ENCODE measurements around the gene MTTP.

Gene MTTP

GRCh38 chr4:99593781-99594641 lies 19.4 kb downstream of the MTTP start:
- DNase-seq = no peak

- DNase-seq = no peak
Observed at GRCh38 chr4:99594818-99595217, 20.2 kb downstream of the MTTP start.

GRCh38 chr4:99606716-99607115 lies 32.1 kb downstream of the MTTP start:
- DNase-seq = no peak

GRCh38 chr4:99608417-99608816 lies 33.8 kb downstream of the MTTP start:
- DNase-seq = no peak

GRCh38 chr4:99610605-99611175 lies 36.1 kb downstream of the MTTP start:
- no peak for DNase-seq

- DNase-seq = no peak
Observed at GRCh38 chr4:99612281-99612680, 37.7 kb downstream of the MTTP start.

- no peak for DNase-seq
Observed at GRCh38 chr4:99612704-99613103, 38.1 kb downstream of the MTTP start.

- no peak for DNase-seq
Observed at GRCh38 chr4:99614491-99614890, 39.9 kb downstream of the MTTP start.

- no peak for DNase-seq
Observed at GRCh38 chr4:99615170-99615820, 40.7 kb downstream of the MTTP start.

GRCh38 chr4:99617374-99617773 lies 42.8 kb downstream of the MTTP start:
- no peak for DNase-seq

GRCh38 chr4:99622341-99622740 lies 47.7 kb downstream of the MTTP start:
- DNase-seq = no peak

- no peak for DNase-seq
Observed at GRCh38 chr4:99624141-99624719, 49.6 kb downstream of the MTTP start.

GRCh38 chr4:99625369-99625768 lies 50.7 kb downstream of the MTTP start:
- no peak for DNase-seq

- no peak for DNase-seq
Observed at GRCh38 chr4:99628040-99628439, 53.4 kb downstream of the MTTP start.

- no peak for DNase-seq
Observed at GRCh38 chr4:99629962-99630554, 55.4 kb downstream of the MTTP start.

- DNase-seq = no peak
Observed at GRCh38 chr4:99630857-99631360, 56.3 kb downstream of the MTTP start.

GRCh38 chr4:99633772-99634171 lies 59.1 kb downstream of the MTTP start:
- no peak for DNase-seq

GRCh38 chr4:99634742-99635360 lies 60.2 kb downstream of the MTTP start:
- no peak for DNase-seq

- no peak for DNase-seq
Observed at GRCh38 chr4:99635601-99636000, 61.0 kb downstream of the MTTP start.

- no peak for DNase-seq
Observed at GRCh38 chr4:99636422-99636821, 61.8 kb downstream of the MTTP start.

GRCh38 chr4:99637174-99637573 lies 62.5 kb downstream of the MTTP start:
- no peak for DNase-seq

- no peak for DNase-seq
Observed at GRCh38 chr4:99640676-99641075, 66.1 kb downstream of the MTTP start.
